Nasal cavity respiratory epithelium epithelial cell of viscerocranial mucosa (primary cell): ENCODE results near the gene MYO19. TPM values are rescaled to one million over a fixed set of nuclear protein-coding genes. Genes with fewer than 3 reads are reported as not detected.

Source experiments
- total RNA-seq: library from RNA; depleted of rRNA; stranded (reverse); fragments of >200 nt; gene quantifications from 2 replicates; pipeline ENCODE4 v1.2.3, GENCODE V29; 2014

Gene MYO19
- total RNA-seq, result 77.9 and 84.7 TPM in 2 replicates

GRCh38 chr17:36534840-36535668, at the start of gene MYO19, which contains the start of gene PIGW:
Gene MYO19 (minus strand): TSS chr17:36534868. CDS start chr17:36532538, 2,330 bp downstream.
Gene PIGW (plus strand): TSS chr17:36534987. CDS start chr17:36537102, 2,115 bp downstream.

DNA sequence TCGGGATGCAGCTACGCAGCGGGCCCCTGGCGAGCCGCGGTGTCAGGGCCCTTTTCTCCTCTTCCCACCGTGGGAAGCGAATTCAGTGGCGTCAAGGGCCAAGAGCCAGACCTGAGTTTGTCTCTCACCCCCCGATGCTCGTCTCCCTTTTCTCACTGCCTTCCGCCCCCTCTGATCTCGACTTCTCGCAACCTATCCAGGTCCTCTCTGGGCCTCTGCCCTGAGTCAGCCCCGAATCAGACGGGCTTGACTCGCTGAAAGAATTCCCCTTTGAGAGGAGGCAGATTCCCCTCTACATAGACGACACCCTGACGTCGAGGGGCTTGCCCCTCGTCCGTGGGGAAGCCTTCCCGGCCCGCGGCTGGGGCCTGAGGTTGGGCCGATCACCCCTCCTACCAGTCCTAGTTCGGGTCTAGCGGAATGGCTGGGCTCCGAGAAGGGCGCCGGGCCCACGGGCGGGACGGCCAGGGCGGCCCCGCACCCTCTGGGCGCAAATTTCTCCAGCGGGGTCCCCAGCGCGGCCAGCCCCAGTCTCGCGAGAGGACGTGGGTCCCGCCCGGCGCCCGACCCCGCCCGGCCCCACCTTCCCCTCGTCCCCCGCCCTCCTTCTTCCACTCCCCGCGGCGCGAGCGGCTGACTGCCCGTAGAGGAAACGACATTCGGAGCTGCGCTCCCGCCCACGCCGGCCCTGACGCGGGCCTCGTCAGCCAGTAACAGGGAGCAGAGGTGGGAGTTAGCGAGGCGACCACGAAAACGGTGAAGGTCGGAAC, 9.8 kb upstream of the MYO19 start, which contains the start of gene GGNBP2:
TSS of gene GGNBP2 (plus strand) at position 613 of the 770 bp plus-strand sequence. CDS start 806 bp downstream, outside the sequence.

DNA sequence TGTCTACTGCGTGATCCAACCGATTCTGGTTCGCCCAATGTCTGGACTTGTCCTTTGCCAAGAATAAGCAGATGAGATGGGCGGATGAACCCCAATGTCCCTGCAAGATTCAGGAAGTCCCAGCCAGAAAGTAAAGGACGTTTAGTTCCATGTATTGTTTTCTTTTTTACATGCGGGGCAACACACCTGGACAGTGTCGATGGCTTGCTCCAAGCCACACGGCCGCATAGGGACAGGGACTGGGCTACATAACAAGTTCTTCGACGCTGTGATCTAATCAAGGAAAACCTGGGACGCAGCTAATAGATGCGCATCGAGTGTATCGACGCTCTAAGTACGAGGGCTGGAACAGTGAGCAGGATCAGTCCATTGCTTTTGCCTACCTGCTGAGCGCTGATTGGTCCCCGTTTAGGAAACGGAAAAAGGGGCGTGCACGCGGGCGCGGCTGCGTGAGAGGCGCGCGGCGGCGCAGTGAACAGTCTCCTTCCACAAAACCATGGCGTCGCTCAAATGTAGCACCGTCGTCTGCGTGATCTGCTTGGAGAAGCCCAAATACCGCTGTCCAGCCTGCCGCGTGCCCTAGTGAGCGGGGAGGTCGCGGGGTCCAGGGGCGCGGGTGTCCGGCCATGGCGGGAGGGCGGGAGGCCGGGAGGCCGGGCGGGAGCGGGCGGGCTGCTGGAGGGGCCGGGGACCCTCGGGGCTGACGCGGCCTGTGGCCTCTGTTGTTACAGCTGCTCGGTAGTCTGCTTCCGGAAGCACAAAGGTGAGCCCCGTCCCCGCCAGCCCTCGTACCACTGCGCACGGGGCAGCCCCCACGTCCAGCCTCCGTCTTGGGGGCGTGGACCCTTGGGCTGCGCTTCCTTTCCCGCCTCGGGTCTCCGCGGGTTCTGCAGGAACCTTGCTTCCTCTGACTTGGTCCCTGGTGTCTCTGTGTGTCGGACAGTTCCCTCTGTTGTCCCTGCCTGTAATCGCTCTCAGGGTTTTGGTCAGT, 48.2 kb downstream of the MYO19 start, which contains the start of gene ZNHIT3:
TSS of gene ZNHIT3 (plus strand) at position 478 of the 991 bp plus-strand sequence. CDS start at position 497, 19 bp downstream.

Other genes starting within 250 kb of the MYO19 start
- not detected in 2 replicates for gene TBC1D3G, start 211.0 kb downstream of the MYO19 start, total RNA-seq
- not detected in 2 replicates for gene TBC1D3H, start 146.4 kb downstream of the MYO19 start, total RNA-seq
- gene ZNHIT3, start 48.2 kb downstream of the MYO19 start, total RNA-seq, result 21.8 and 39.0 TPM in 2 replicates
- 13.9 and 14.4 TPM in 2 replicates for gene PIGW, start 119 bp upstream of the MYO19 start, total RNA-seq
- gene GGNBP2, start 10.1 kb upstream of the MYO19 start, total RNA-seq, result 80.0 and 96.0 TPM in 2 replicates
- gene DHRS11, start 57.0 kb upstream of the MYO19 start, total RNA-seq, result 7.2 and 7.7 TPM in 2 replicates
- 6.2 and 9.0 TPM in 2 replicates for gene MRM1, start 66.7 kb upstream of the MYO19 start, total RNA-seq